Measurements from ENCODE around the gene TSPEAR.

- TF ChIP-seq CTCF (IDR thresholded peaks at IDR 0.05): no peak
- no peak for TF ChIP-seq POLR2A (IDR thresholded peaks at IDR 0.05)
Observed at GRCh38 chr21:44596068-44596725, 115.2 kb downstream of the TSPEAR start.
